ENCODE results near the gene F2R. TPM values are rescaled to one million over a fixed set of nuclear protein-coding genes. Genes with fewer than 3 reads are reported as not detected.

Gene F2R
- total and polyA plus RNA-seq, 9 of the 15 experiments (the other 6 are each of a cell fraction or from before 2014, with no cell fraction given) = 4.0 to 34.7 (median 15.1) TPM

GRCh38 chr5:76669245-76669644 is 46.7 kb upstream of the F2R start:
- CTCF ChIA-PET (ENCODE audit: low intra/inter-chr PET ratio) = no interaction called here
- DNase-seq (ENCODE audit: extremely low read depth in 1 of 4, low spot score in 3 of 4) (no peak), FAIRE-seq (no peak), ATAC-seq (no peak)
- H3K4me2 ChIP-seq (ENCODE audit: insufficient read depth, low read length) = no peak overlapping the region
- H3K9ac ChIP-seq (ENCODE audit: insufficient read depth in 1 of 2, low read depth in 2 of 2, low read length in 2 of 2) = no peak overlapping the region
- H3K36me3 ChIP-seq (ENCODE audit: control insufficient read depth, insufficient read depth, low read length) = no peaks in the 10 kb centered on the region; the same call in 2 of the 3 replicates
- intact Hi-C loops (cut with micrococcal nuclease) (no loop called here), in situ Hi-C loops (cut with MboI) (no loop called here)
- no peak overlapping the region for H3K4me3 ChIP-seq
- H3K9me1 ChIP-seq (ENCODE audit: control insufficient read depth, insufficient read depth, low read length) = no peaks in the 10 kb centered on the region
- no TSS peak for BruUV-seq (replicated peaks)
- H3K27ac ChIP-seq (ENCODE audit: extremely low read depth, low read depth, low read length) = no peak overlapping the region
- no peaks in the 10 kb centered on the region for H4K20me1 ChIP-seq (replicated peaks; ENCODE audit: control insufficient read depth, insufficient read depth, low read length)
- no peak overlapping the region for H2AFZ ChIP-seq (ENCODE audit: low read depth, low read length)
- POLR2A ChIA-PET = interaction anchor here (4.1 kb wide), 1 partner anchor 11 kb away, joined by 16 read pairs; no protein-coding TSS in a partner anchor
- H3K27me3 ChIP-seq (ENCODE audit: control insufficient read depth in 2 of 2, insufficient read depth in 2 of 2, low read length in 2 of 2) = no peaks in the 10 kb centered on the region
- H3K9me3 ChIP-seq (replicated peaks; ENCODE audit: control insufficient read depth, insufficient read depth, low read depth, low read length) = no peaks in the 10 kb centered on the region
- H3K79me2 ChIP-seq (ENCODE audit: control insufficient read depth, insufficient read depth, low read length) = no peaks in the 10 kb centered on the region
- 76% methylated on average over 5 of the region's 5 CpGs for WGBS (ENCODE audit: insufficient coverage, low coverage, missing lambda C conversion rate)
- H3K4me1 ChIP-seq (replicated peaks in 1 of 2; ENCODE audit: control insufficient read depth in 2 of 2, insufficient read depth in 2 of 2, low read length in 2 of 2) = peaks cover 3 to 6% of the 10 kb centered on the region in 2 experiments; a peak in 1 of 5 replicates
- no peak for TF ChIP-seq NFRKB (IDR thresholded peaks at IDR 0.05; ENCODE audit: low read depth)
- TF ChIP-seq NBN (IDR thresholded peaks at IDR 0.05; ENCODE audit: low read depth) = no peak
- no peak for TF ChIP-seq ZNF695 (CRISPR knock-in tag; IDR thresholded peaks at IDR 0.05)
- TF ChIP-seq MBD1 (CRISPR knock-in tag; IDR thresholded peaks at IDR 0.05) = no peak
- no peak for TF ChIP-seq ZNF75A (CRISPR knock-in tag; IDR thresholded peaks at IDR 0.05)
- no peak for TF ChIP-seq DPF2 (IDR thresholded peaks at IDR 0.05)
- no peak for TF ChIP-seq CCNT2 (IDR thresholded peaks at IDR 0.05; ENCODE audit: borderline replicate concordance, extremely low read depth, insufficient read length, low read depth, low read length)
- TF ChIP-seq CEBPG (CRISPR knock-in tag; IDR thresholded peaks at IDR 0.05) = no peak
- TF ChIP-seq CEBPG (tag; conservative IDR thresholded peaks at IDR 0.05 in 1 of 2, IDR thresholded peaks at IDR 0.05 in 1 of 2) = no peak
- no peak for TF ChIP-seq ZNF589 (CRISPR knock-in tag; IDR thresholded peaks at IDR 0.05; ENCODE audit: low read depth)
- no peak for TF ChIP-seq SRSF1 (IDR thresholded peaks at IDR 0.05; ENCODE audit: low read depth, low read length)
- no peak for TF ChIP-seq ELF2 (CRISPR knock-in tag; IDR thresholded peaks at IDR 0.05)
- no peak for TF ChIP-seq DLX4 (CRISPR knock-in tag; IDR thresholded peaks at IDR 0.05)
- no peak for TF ChIP-seq SOX6 (IDR thresholded peaks at IDR 0.05)
- no peak for TF ChIP-seq HMG20A (CRISPR knock-in tag; conservative IDR thresholded peaks at IDR 0.05)
- no peak for TF ChIP-seq TCF7L2 (IDR thresholded peaks at IDR 0.05; ENCODE audit: low read depth, low read length)
- no peak for TF ChIP-seq ZNF644 (tag; IDR thresholded peaks at IDR 0.05; ENCODE audit: low read depth)
- TF ChIP-seq KDM5B (IDR thresholded peaks at IDR 0.05; ENCODE audit: insufficient replicate concordance, low read depth, low read length) = no peak
